Measurements from ENCODE around the gene KRTAP22-1.

Gene KRTAP22-1

GRCh38 chr21:30612132-30612531 is 11.2 kb downstream of the KRTAP22-1 start:
- H3K36me3 Mint-ChIP-seq (ENCODE audit: low read depth) = no peaks in the 10 kb centered on the region
- H3K27me3 Mint-ChIP-seq = no peaks in the 10 kb centered on the region
- peaks cover 5% of the 10 kb centered on the region for H3K9me3 Mint-ChIP-seq
- H3K27ac Mint-ChIP-seq = no peak overlapping the region
- H3K4me3 Mint-ChIP-seq = no peak overlapping the region
- no peaks in the 10 kb centered on the region for H3K4me1 Mint-ChIP-seq (ENCODE audit: low read depth)

- H3K9me3 Mint-ChIP-seq = peaks cover 5% of the 10 kb centered on the region
- H3K4me3 Mint-ChIP-seq = no peak within 1 kb of the TSS
- H3K36me3 Mint-ChIP-seq (ENCODE audit: low read depth) = no peaks in the 10 kb centered on the region
- H3K4me1 Mint-ChIP-seq (ENCODE audit: low read depth) = no peaks in the 10 kb centered on the region
- H3K27me3 Mint-ChIP-seq = no peaks in the 10 kb centered on the region
- no peak within 1 kb of the TSS for H3K27ac Mint-ChIP-seq
Observed at GRCh38 chr21:30613836-30614235, 12.9 kb downstream of the KRTAP22-1 start, which contains the start of gene KRTAP6-1. Gene KRTAP6-1, minus strand, starts transcription at chr21:30613930. Its CDS starts 26 bp downstream, at chr21:30613904.

GRCh38 chr21:30615199-30615598 is 14.3 kb downstream of the KRTAP22-1 start:
- Mint-ChIP-seq H3K36me3 (ENCODE audit: low read depth) (no peaks in the 10 kb centered on the region), H3K4me1 (ENCODE audit: low read depth) (no peaks in the 10 kb centered on the region), H3K4me3 (no peak overlapping the region)

GRCh38 chr21:30616125-30616524 is 15.2 kb downstream of the KRTAP22-1 start, which contains the start of gene KRTAP20-1:
Gene KRTAP20-1, plus strand, starts transcription at chr21:30616425. Its CDS starts 30 bp downstream, at chr21:30616455.
- no peak within 1 kb of the TSS for H3K4me3 Mint-ChIP-seq
- no peaks in the 10 kb centered on the region for H3K4me1 Mint-ChIP-seq (ENCODE audit: low read depth)
- H3K9me3 Mint-ChIP-seq = peaks cover under 1% of the 10 kb centered on the region
- no peaks in the 10 kb centered on the region for H3K36me3 Mint-ChIP-seq (ENCODE audit: low read depth)
- H3K27ac Mint-ChIP-seq = no peak within 1 kb of the TSS
- H3K27me3 Mint-ChIP-seq = no peaks in the 10 kb centered on the region

More at GRCh38 chr21:30615199-30615598, 14.3 kb downstream of the KRTAP22-1 start:
- H3K27me3 Mint-ChIP-seq = no peaks in the 10 kb centered on the region
- H3K27ac Mint-ChIP-seq = no peak overlapping the region
- H3K9me3 Mint-ChIP-seq = peaks cover 5% of the 10 kb centered on the region

GRCh38 chr21:30620080-30620479 is 19.2 kb downstream of the KRTAP22-1 start:
- Mint-ChIP-seq H3K27me3 (no peaks in the 10 kb centered on the region), H3K9me3 (peaks cover 5% of the 10 kb centered on the region), H3K27ac (no peak overlapping the region), H3K4me3 (no peak overlapping the region), H3K4me1 (ENCODE audit: low read depth) (no peaks in the 10 kb centered on the region), H3K36me3 (ENCODE audit: low read depth) (no peaks in the 10 kb centered on the region)

- Mint-ChIP-seq H3K9me3 (peaks cover 6% of the 10 kb centered on the region), H3K27me3 (no peaks in the 10 kb centered on the region), H3K36me3 (ENCODE audit: low read depth) (no peaks in the 10 kb centered on the region), H3K27ac (no peak within 1 kb of the TSS), H3K4me3 (no peak within 1 kb of the TSS), H3K4me1 (ENCODE audit: low read depth) (no peaks in the 10 kb centered on the region)
Observed at GRCh38 chr21:30620522-30620921, 19.6 kb downstream of the KRTAP22-1 start, which contains the start of gene KRTAP20-4. Gene KRTAP20-4, plus strand, starts transcription at chr21:30620627.

GRCh38 chr21:30623362-30623761 is 22.5 kb downstream of the KRTAP22-1 start:
- no peak overlapping the region for H3K27ac Mint-ChIP-seq
- H3K36me3 Mint-ChIP-seq (ENCODE audit: low read depth) = no peaks in the 10 kb centered on the region
- H3K4me3 Mint-ChIP-seq = no peak overlapping the region

GRCh38 chr21:30625449-30626165 is 24.7 kb downstream of the KRTAP22-1 start:
- Mint-ChIP-seq H3K27ac (no peak overlapping the region), H3K36me3 (ENCODE audit: low read depth) (no peaks in the 10 kb centered on the region), H3K9me3 (peaks cover 6% of the 10 kb centered on the region), H3K27me3 (no peaks in the 10 kb centered on the region), H3K4me1 (ENCODE audit: low read depth) (no peaks in the 10 kb centered on the region), H3K4me3 (no peak overlapping the region)

More at GRCh38 chr21:30623362-30623761, 22.5 kb downstream of the KRTAP22-1 start:
- peaks cover 6% of the 10 kb centered on the region for H3K9me3 Mint-ChIP-seq
- H3K27me3 Mint-ChIP-seq = no peaks in the 10 kb centered on the region
- no peaks in the 10 kb centered on the region for H3K4me1 Mint-ChIP-seq (ENCODE audit: low read depth)

GRCh38 chr21:30628109-30628508 is 27.2 kb downstream of the KRTAP22-1 start:
- no peak overlapping the region for H3K27ac Mint-ChIP-seq
- H3K4me3 Mint-ChIP-seq = no peak overlapping the region
- H3K27me3 Mint-ChIP-seq = no peaks in the 10 kb centered on the region
- no peaks in the 10 kb centered on the region for H3K36me3 Mint-ChIP-seq (ENCODE audit: low read depth)
- H3K9me3 Mint-ChIP-seq = peaks cover 6% of the 10 kb centered on the region
- H3K4me1 Mint-ChIP-seq (ENCODE audit: low read depth) = no peaks in the 10 kb centered on the region

- H3K9me3 Mint-ChIP-seq = peaks cover 6% of the 10 kb centered on the region
- H3K4me3 Mint-ChIP-seq = no peak overlapping the region
- no peaks in the 10 kb centered on the region for H3K4me1 Mint-ChIP-seq (ENCODE audit: low read depth)
- no peaks in the 10 kb centered on the region for H3K27me3 Mint-ChIP-seq
- no peak overlapping the region for H3K27ac Mint-ChIP-seq
- H3K36me3 Mint-ChIP-seq (ENCODE audit: low read depth) = no peaks in the 10 kb centered on the region
Observed at GRCh38 chr21:30629200-30629599, 28.3 kb downstream of the KRTAP22-1 start.

GRCh38 chr21:30634906-30635305 is 34.0 kb downstream of the KRTAP22-1 start, which contains the start of gene KRTAP20-2:
Gene KRTAP20-2, plus strand, starts transcription at chr21:30635206. Its CDS starts 58 bp downstream, at chr21:30635264.
- Mint-ChIP-seq H3K4me3 (no peak within 1 kb of the TSS), H3K27me3 (no peaks in the 10 kb centered on the region)

GRCh38 chr21:30638686-30639085 is 37.8 kb downstream of the KRTAP22-1 start:
- no peaks in the 10 kb centered on the region for H3K4me1 Mint-ChIP-seq (ENCODE audit: low read depth)
- no peaks in the 10 kb centered on the region for H3K27me3 Mint-ChIP-seq
- no peaks in the 10 kb centered on the region for H3K36me3 Mint-ChIP-seq (ENCODE audit: low read depth)
- H3K9me3 Mint-ChIP-seq = peaks cover 4% of the 10 kb centered on the region
- H3K27ac Mint-ChIP-seq = no peak overlapping the region
- no peak overlapping the region for H3K4me3 Mint-ChIP-seq

More at GRCh38 chr21:30634906-30635305, 34.0 kb downstream of the KRTAP22-1 start, which contains the start of gene KRTAP20-2:
- no peaks in the 10 kb centered on the region for H3K4me1 Mint-ChIP-seq (ENCODE audit: low read depth)
- no peaks in the 10 kb centered on the region for H3K36me3 Mint-ChIP-seq (ENCODE audit: low read depth)
- H3K27ac Mint-ChIP-seq = no peak within 1 kb of the TSS
- H3K9me3 Mint-ChIP-seq = no peaks in the 10 kb centered on the region

GRCh38 chr21:30642564-30642963 is 41.7 kb downstream of the KRTAP22-1 start, which contains the start of gene KRTAP20-3:
Gene KRTAP20-3, plus strand, starts transcription at chr21:30642864.
- peaks cover 9% of the 10 kb centered on the region for H3K9me3 Mint-ChIP-seq
- no peaks in the 10 kb centered on the region for H3K27me3 Mint-ChIP-seq
- no peaks in the 10 kb centered on the region for H3K36me3 Mint-ChIP-seq (ENCODE audit: low read depth)
- H3K4me1 Mint-ChIP-seq (ENCODE audit: low read depth) = no peaks in the 10 kb centered on the region
- H3K4me3 Mint-ChIP-seq = no peak within 1 kb of the TSS
- H3K27ac Mint-ChIP-seq = no peak within 1 kb of the TSS

GRCh38 chr21:30646904-30647414 is 46.1 kb downstream of the KRTAP22-1 start:
- Mint-ChIP-seq H3K36me3 (ENCODE audit: low read depth) (no peaks in the 10 kb centered on the region), H3K4me1 (ENCODE audit: low read depth) (no peaks in the 10 kb centered on the region), H3K4me3 (no peak overlapping the region), H3K9me3 (peaks cover 11% of the 10 kb centered on the region), H3K27ac (no peak overlapping the region), H3K27me3 (peaks cover 3% of the 10 kb centered on the region)
